B cell (primary cell): ENCODE measurements around the gene GEMIN5. TPM values are rescaled to one million over a fixed set of nuclear protein-coding genes. Genes with fewer than 3 reads are reported as not detected.

Experiments
- ATAC-seq: fragments of 200-7000 bp; cut with Tn5 transposase; one replicate; pipeline ENCODE4 v1.10.0; 2021; ENCODE audit warnings: low read depth, mild to moderate bottlenecking, moderate number of reproducible peaks, moderate library complexity
- CTCF ChIA-PET: fragments of 350-600 bp; sonication (Branson Sonifier 250); formaldehyde crosslinking; loops from one replicate; lab custom pipeline; 2021; ENCODE audit warnings: antibody characterized with exemption, inconsistent platforms; lab: Charles Lee
- POLR2A ChIA-PET: fragments of 350-600 bp; sonication (Branson Sonifier 250); formaldehyde crosslinking; loops from one replicate; lab custom pipeline; 2021; ENCODE audit warnings: antibody characterized with exemption; lab: Charles Lee
- DNase-seq: peaks from one replicate; pipeline ENCODE4 v3.0.0; 2013
- H2AFZ ChIP-seq: 2 replicates; pipeline ENCODE4 v1.6.1; 2012; ENCODE audit warnings: mild to moderate bottlenecking, low read depth, low read length; ENCODE audit not compliant: insufficient read depth, poor library complexity, severe bottlenecking
- H3K27ac ChIP-seq, 2 donors: 1 replicate in 1 of 2; 2 replicates in 1 of 2; pipeline ENCODE4 v1.5.1; 2012 to 2013; ENCODE audit warnings: low read length in 2 of 2, mild to moderate bottlenecking in 2 of 2, moderate library complexity in 1 of 2
- H3K27me3 ChIP-seq, 4 experiments: fragments of 200-600 bp in 1 of 4; sonication (generic) in 1 of 4; replicated peaks in 1 of 4; 1 replicate in 2 of 4; 2 replicates in 2 of 4; pipeline versions ENCODE4 v1.6.1 to v1.7.0; 2013 to 2016; ENCODE audit warnings: low read length in 3 of 4, mild to moderate bottlenecking in 2 of 4, mixed read lengths in 1 of 4, moderate library complexity in 1 of 4; ENCODE audit not compliant: insufficient read depth in 4 of 4, control insufficient read depth in 3 of 4; ENCODE audit errors: control extremely low read depth in 1 of 4
- H3K36me3 ChIP-seq, 2 experiments: replicated peaks in 1 of 2; 1 replicate in 1 of 2; 2 replicates in 1 of 2; pipeline versions ENCODE4 v1.6.1 to v1.7.1; 2013; ENCODE audit warnings: low read length in 1 of 2; ENCODE audit not compliant: insufficient read depth in 2 of 2, control insufficient read depth in 1 of 2; ENCODE audit errors: control extremely low read depth in 1 of 2, extremely low read depth in 1 of 2
- H3K4me1 ChIP-seq, 2 donors: fragments of 200-600 bp in 1 of 2; sonication (generic) in 1 of 2; 1 replicate in 1 of 2; 2 replicates in 1 of 2; pipeline versions ENCODE4 v1.5.1 to v1.6.1; 2013 to 2017; ENCODE audit warnings: low read length in 2 of 2; ENCODE audit not compliant: control insufficient read depth in 2 of 2, insufficient read depth in 2 of 2
- H3K4me2 ChIP-seq: replicated peaks from 2 replicates; pipeline ENCODE3; 2012; ENCODE audit warnings: mild to moderate bottlenecking, low read depth, low read length; ENCODE audit not compliant: poor library complexity, severe bottlenecking
- H3K4me3 ChIP-seq, 5 experiments: fragments of 200-600 bp in 1 of 5; sonication (generic) in 1 of 5; 1 replicate in 3 of 5; 2 replicates in 2 of 5; pipeline versions ENCODE4 v1.5.1 to v1.7.0; 2011 to 2016; ENCODE audit warnings: low read length in 4 of 5, mild to moderate bottlenecking in 4 of 5, low read depth in 2 of 5, control low read depth in 1 of 5, moderate library complexity in 1 of 5; ENCODE audit not compliant: insufficient read depth in 1 of 5; ENCODE audit errors: control extremely low read depth in 1 of 5, extremely low read depth in 1 of 5
- H3K79me2 ChIP-seq: fragments of 200-600 bp; sonication (generic); one replicate; pipeline ENCODE4 v1.6.0; 2016; ENCODE audit warnings: low read length; ENCODE audit not compliant: control insufficient read depth, insufficient read depth
- H3K9ac ChIP-seq: fragments of 200-600 bp; sonication (generic); 2 replicates; pipeline ENCODE4 v1.6.1; 2017; ENCODE audit warnings: mild to moderate bottlenecking, low read length, moderate library complexity
- H3K9me3 ChIP-seq, 3 donors: one replicate each; pipeline versions ENCODE4 v1.6.1 to v1.7.1; 2013; ENCODE audit warnings: low read length in 2 of 3; ENCODE audit not compliant: control insufficient read depth in 2 of 3, insufficient read depth in 1 of 3; ENCODE audit errors: control extremely low read depth in 1 of 3
- H4K20me1 ChIP-seq: 2 replicates; pipeline ENCODE4 v1.6.0; 2012; ENCODE audit warnings: mild to moderate bottlenecking, low read length; ENCODE audit not compliant: insufficient read depth, control insufficient read depth, poor library complexity, severe bottlenecking
- H3K27ac Mint-ChIP-seq: one replicate; pipeline ENCODE4 v1.8.0; 2021; ENCODE audit warnings: mixed read lengths
- H3K27me3 Mint-ChIP-seq: one replicate; pipeline ENCODE4 v1.8.0; 2021; ENCODE audit warnings: mixed read lengths
- H3K4me1 Mint-ChIP-seq: one replicate; pipeline ENCODE4 v1.8.0; 2021; ENCODE audit warnings: mixed read lengths
- H3K4me3 Mint-ChIP-seq: one replicate; pipeline ENCODE4 v1.8.0; 2021; ENCODE audit warnings: mixed read lengths
- H3K9me3 Mint-ChIP-seq: one replicate; pipeline ENCODE4 v1.8.0; 2022; ENCODE audit warnings: mixed read lengths; ENCODE audit not compliant: insufficient read depth
- EZH2 ChIP-seq: IDR thresholded peaks from 2 replicates; pipeline ENCODE4 v1.6.1; 2012; ENCODE audit warnings: borderline replicate concordance, low read depth, mild to moderate bottlenecking, moderate library complexity, low read length; ENCODE audit not compliant: insufficient read depth, poor library complexity, severe bottlenecking
- WGBS: methylation state at CpG from one replicate; pipeline ENCODE4 v1.1.5; 2013; ENCODE audit warnings: missing lambda C conversion rate; ENCODE audit not compliant: insufficient coverage; 5-methylcytosine and 5-hydroxymethylcytosine counted together
- intact Hi-C: fragments of 100-400 bp; cut with micrococcal nuclease; formaldehyde crosslinking; loops from one replicate; pipeline ENCODE4 v1.10.0; 2022
- polyA minus RNA-seq: library from RNA; depleted of rRNA, polyadenylated mRNA; stranded (reverse); fragments of >200 nt; gene quantifications from 2 replicates; pipeline ENCODE4 v1.2.3, GENCODE V29; 2012
- polyA plus RNA-seq: library from polyadenylated mRNA; depleted of rRNA; stranded (reverse); fragments of >200 nt; gene quantifications from 2 replicates; pipeline ENCODE4 v1.2.3, GENCODE V29; 2012
- total RNA-seq, 2 donors: library from RNA; stranded (reverse); fragments of 120-200 nt in 1 of 2; gene quantifications; 1 replicate in 1 of 2; 2 replicates in 1 of 2; pipeline versions ENCODE4 v1.2.3 to v1.2.4, GENCODE V29; 2013 to 2022
- TF ChIP-seq, protein P1 (sequence below): fragments of 200-600 bp; IDR thresholded peaks from one replicate; pipeline ENCODE4 v1.8.0; 2022; ENCODE audit warnings: antibody characterized with exemption, mild to moderate bottlenecking

GEMIN5 gene
- 15.5 and 17.1 TPM in 2 replicates for total RNA-seq
- 15.4 TPM for total RNA-seq (2013)
- polyA plus RNA-seq, result 3.6 and 3.8 TPM in 2 replicates
- polyA minus RNA-seq, result 11.0 and 11.8 TPM in 2 replicates

- H2AFZ ChIP-seq, result peak within 1 kb of the TSS; percentile 90
- intact Hi-C loops, result loop anchor here (1.0 to 10.0 kb wide), 4 partner anchors 80 to 903 kb away; partner anchors contain the start of genes CNOT8, FAM114A2, GALNT10 and MFAP3
- under 1% methylated on average over 61 of the region's 61 CpGs for WGBS
- H3K27me3 ChIP-seq, result no peaks in the 10 kb centered on the region
- CTCF ChIA-PET, result interaction anchor here (0.5 to 2.0 kb wide), 2 partner anchors 66 to 288 kb away, joined by 3 to 9 read pairs; no protein-coding TSS in a partner anchor
- H3K4me3 ChIP-seq, result peak within 1 kb of the TSS; percentile 65 to 90 (median 87)
- Mint-ChIP-seq H3K27ac (peak within 1 kb of the TSS; percentile 80), H3K4me3 (peak within 1 kb of the TSS; percentile 99), H3K9me3 (no peaks in the 10 kb centered on the region), H3K27me3 (no peaks in the 10 kb centered on the region), H3K4me1 (peaks cover 51% of the 10 kb centered on the region)
- H3K36me3 ChIP-seq, result peaks cover 0 to 2% of the 10 kb centered on the region in 2 experiments
- POLR2A ChIA-PET, result interaction anchor here (0.7 to 1.2 kb wide), 2 partner anchors 79 to 900 kb away, joined by 3 read pairs; partner anchors contain the start of genes CNOT8, FAM114A2 and MFAP3
- H3K79me2 ChIP-seq, result peaks cover 51% of the 10 kb centered on the region
- H4K20me1 ChIP-seq, result no peaks in the 10 kb centered on the region
- H3K4me1 ChIP-seq, result peaks cover 24 to 28% of the 10 kb centered on the region in 2 donors
- TF ChIP-seq, protein P1, sequence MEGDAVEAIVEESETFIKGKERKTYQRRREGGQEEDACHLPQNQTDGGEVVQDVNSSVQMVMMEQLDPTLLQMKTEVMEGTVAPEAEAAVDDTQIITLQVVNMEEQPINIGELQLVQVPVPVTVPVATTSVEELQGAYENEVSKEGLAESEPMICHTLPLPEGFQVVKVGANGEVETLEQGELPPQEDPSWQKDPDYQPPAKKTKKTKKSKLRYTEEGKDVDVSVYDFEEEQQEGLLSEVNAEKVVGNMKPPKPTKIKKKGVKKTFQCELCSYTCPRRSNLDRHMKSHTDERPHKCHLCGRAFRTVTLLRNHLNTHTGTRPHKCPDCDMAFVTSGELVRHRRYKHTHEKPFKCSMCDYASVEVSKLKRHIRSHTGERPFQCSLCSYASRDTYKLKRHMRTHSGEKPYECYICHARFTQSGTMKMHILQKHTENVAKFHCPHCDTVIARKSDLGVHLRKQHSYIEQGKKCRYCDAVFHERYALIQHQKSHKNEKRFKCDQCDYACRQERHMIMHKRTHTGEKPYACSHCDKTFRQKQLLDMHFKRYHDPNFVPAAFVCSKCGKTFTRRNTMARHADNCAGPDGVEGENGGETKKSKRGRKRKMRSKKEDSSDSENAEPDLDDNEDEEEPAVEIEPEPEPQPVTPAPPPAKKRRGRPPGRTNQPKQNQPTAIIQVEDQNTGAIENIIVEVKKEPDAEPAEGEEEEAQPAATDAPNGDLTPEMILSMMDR, result no peak
- TF ChIP-seq EZH2, result no peak
- ATAC-seq, result peak; percentile 92
- H3K9me3 ChIP-seq, result no peaks in the 10 kb centered on the region
- DNase-seq, result peak; percentile 88
- H3K9ac ChIP-seq, result peak within 1 kb of the TSS; percentile 82
- peak within 1 kb of the TSS; percentile 22 to 64 for H3K27ac ChIP-seq
- H3K4me2 ChIP-seq, result peak within 1 kb of the TSS; percentile 76
Observed at GRCh38 chr5:154937718-154938466, at the start of gene GEMIN5. TSS of gene GEMIN5 (minus strand) at chr5:154938211. CDS start at chr5:154938133, 78 bp downstream.

DNA sequence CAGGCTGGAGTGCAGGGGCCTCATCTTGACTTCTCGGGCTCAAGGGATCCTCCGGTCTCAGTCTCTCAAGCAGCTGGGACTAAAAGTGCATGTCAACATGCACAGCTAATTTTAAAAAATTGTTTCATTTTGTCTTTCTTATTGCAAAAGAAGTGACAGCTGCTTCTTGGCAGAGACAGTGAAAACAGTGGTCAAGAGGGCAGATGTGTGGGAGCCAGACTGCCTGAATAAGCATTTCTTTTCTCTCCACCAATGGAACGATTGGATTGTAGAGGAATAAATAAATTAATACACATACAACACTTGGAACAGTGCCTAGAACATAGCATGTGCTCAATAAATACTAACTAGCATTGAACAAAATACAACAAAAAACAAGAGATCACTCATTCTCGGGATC is 48.1 kb upstream of the GEMIN5 start:
- Histone ChIP-seq H3K9ac (no peak overlapping the region), H3K4me1 (no peaks in the 10 kb centered on the region), H3K9me3 (peaks cover 0 to 3% (median 0%) of the 10 kb centered on the region in 3 donors), H3K4me3 (no peak overlapping the region), H3K36me3 (no peaks in the 10 kb centered on the region), H3K79me2 (no peaks in the 10 kb centered on the region), H3K27me3 (peaks cover 0 to 3% (median 0%) of the 10 kb centered on the region in 4 experiments), H2AFZ (no peak overlapping the region), H3K4me2 (no peak overlapping the region), H4K20me1 (no peaks in the 10 kb centered on the region), H3K27ac (no peak overlapping the region)
- POLR2A ChIA-PET, result no interaction called here
- CTCF ChIA-PET, result no interaction called here
- no CpG with 5 or more reads among the region's 4 CpGs for WGBS
- Mint-ChIP-seq H3K4me3 (no peak overlapping the region), H3K27me3 (peaks cover 10% of the 10 kb centered on the region), H3K9me3 (no peaks in the 10 kb centered on the region), H3K27ac (no peak overlapping the region), H3K4me1 (no peaks in the 10 kb centered on the region)
- intact Hi-C loops, result no loop called here
- ATAC-seq, result no peak
- DNase-seq, result no peak
- TF ChIP-seq, protein P1, result no peak
